ENCODE data around the gene HLA-G.

Gene HLA-G

GRCh38 chr6:29816030-29816429, 11.6 kb upstream of the HLA-G start:
- Histone ChIP-seq H3K36me3 (ENCODE audit: control insufficient read depth in 2 of 2, insufficient read depth in 2 of 2, low read length in 2 of 2) (no peaks in the 10 kb centered on the region), H3K4me1 (ENCODE audit: control insufficient read depth, insufficient read depth, low read length) (no peaks in the 10 kb centered on the region), H3K9ac (ENCODE audit: low read length in 2 of 2) (no peak overlapping the region), H3K9me3 (ENCODE audit: control insufficient read depth in 2 of 2, low read length in 2 of 2) (no peaks in the 10 kb centered on the region), H3K27ac (ENCODE audit: low read length) (no peak overlapping the region), H3K4me3 (ENCODE audit: low read length in 2 of 2) (no peak overlapping the region), H3K27me3 (ENCODE audit: control insufficient read depth in 1 of 2, insufficient read depth in 2 of 2, low read length in 2 of 2) (peaks cover 0 to 10% of the 10 kb centered on the region in 2 donors)

- peaks cover 0 to 10% of the 10 kb centered on the region in 2 donors for H3K27me3 ChIP-seq (ENCODE audit: control insufficient read depth in 1 of 2, insufficient read depth in 2 of 2, low read length in 2 of 2)
- H3K9ac ChIP-seq (ENCODE audit: low read length in 2 of 2): no peak overlapping the region
- H3K4me1 ChIP-seq (ENCODE audit: control insufficient read depth, insufficient read depth, low read length): no peaks in the 10 kb centered on the region
- no peak overlapping the region for H3K27ac ChIP-seq (ENCODE audit: low read length)
- H3K36me3 ChIP-seq (ENCODE audit: control insufficient read depth in 2 of 2, insufficient read depth in 2 of 2, low read length in 2 of 2): no peaks in the 10 kb centered on the region
- no peak overlapping the region for H3K4me3 ChIP-seq (ENCODE audit: low read length in 2 of 2)
- no peaks in the 10 kb centered on the region for H3K9me3 ChIP-seq (ENCODE audit: control insufficient read depth in 2 of 2, low read length in 2 of 2)
Observed at GRCh38 chr6:29818892-29819291, 8.7 kb upstream of the HLA-G start.

- no peaks in the 10 kb centered on the region for H3K36me3 ChIP-seq (ENCODE audit: control insufficient read depth in 2 of 2, insufficient read depth in 2 of 2, low read length in 2 of 2)
- H3K9me3 ChIP-seq (ENCODE audit: control insufficient read depth in 2 of 2, low read length in 2 of 2): no peaks in the 10 kb centered on the region
- no peak overlapping the region for H3K27ac ChIP-seq (ENCODE audit: low read length)
- peaks cover 21 to 30% of the 10 kb centered on the region in 2 donors for H3K27me3 ChIP-seq (ENCODE audit: control insufficient read depth in 1 of 2, insufficient read depth in 2 of 2, low read length in 2 of 2)
- H3K4me1 ChIP-seq (ENCODE audit: control insufficient read depth, insufficient read depth, low read length): peaks cover 8% of the 10 kb centered on the region
- no peak overlapping the region for H3K9ac ChIP-seq (ENCODE audit: low read length in 2 of 2)
- no peak overlapping the region for H3K4me3 ChIP-seq (ENCODE audit: low read length in 2 of 2)
Observed at GRCh38 chr6:29824144-29824543, 3.5 kb upstream of the HLA-G start.

GRCh38 chr6:29825848-29826247, 1.8 kb upstream of the HLA-G start:
- Histone ChIP-seq H3K27ac (ENCODE audit: low read length) (no peak overlapping the region), H3K9ac (ENCODE audit: low read length in 2 of 2) (no peak overlapping the region), H3K9me3 (ENCODE audit: control insufficient read depth in 2 of 2, low read length in 2 of 2) (no peaks in the 10 kb centered on the region), H3K27me3 (ENCODE audit: control insufficient read depth in 1 of 2, insufficient read depth in 2 of 2, low read length in 2 of 2) (peaks cover 35 to 40% of the 10 kb centered on the region in 2 donors), H3K36me3 (ENCODE audit: control insufficient read depth in 2 of 2, insufficient read depth in 2 of 2, low read length in 2 of 2) (no peaks in the 10 kb centered on the region), H3K4me1 (ENCODE audit: control insufficient read depth, insufficient read depth, low read length) (peaks cover 8% of the 10 kb centered on the region), H3K4me3 (ENCODE audit: low read length in 2 of 2) (no peak overlapping the region)

- Histone ChIP-seq H3K36me3 (ENCODE audit: control insufficient read depth in 2 of 2, insufficient read depth in 2 of 2, low read length in 2 of 2) (no peaks in the 10 kb centered on the region), H3K27ac (ENCODE audit: low read length) (no peak overlapping the region), H3K27me3 (ENCODE audit: control insufficient read depth in 1 of 2, insufficient read depth in 2 of 2, low read length in 2 of 2) (peaks cover 35 to 40% of the 10 kb centered on the region in 2 donors), H3K9me3 (ENCODE audit: control insufficient read depth in 2 of 2, low read length in 2 of 2) (no peaks in the 10 kb centered on the region), H3K9ac (ENCODE audit: low read length in 2 of 2) (no peak overlapping the region), H3K4me3 (ENCODE audit: low read length in 2 of 2) (no peak overlapping the region), H3K4me1 (ENCODE audit: control insufficient read depth, insufficient read depth, low read length) (peaks cover 8% of the 10 kb centered on the region)
Observed at GRCh38 chr6:29826271-29826670, 1.4 kb upstream of the HLA-G start.

GRCh38 chr6:29828471-29828797, 809 bp downstream of the HLA-G start:
- Histone ChIP-seq H3K9me3 (ENCODE audit: control insufficient read depth in 2 of 2, low read length in 2 of 2) (no peaks in the 10 kb centered on the region), H3K4me3 (ENCODE audit: low read length in 2 of 2) (peak overlapping the region in 1 of 2 donors; percentile 54), H3K27ac (ENCODE audit: low read length) (no peak overlapping the region), H3K36me3 (ENCODE audit: control insufficient read depth in 2 of 2, insufficient read depth in 2 of 2, low read length in 2 of 2) (no peaks in the 10 kb centered on the region), H3K9ac (ENCODE audit: low read length in 2 of 2) (no peak overlapping the region), H3K4me1 (ENCODE audit: control insufficient read depth, insufficient read depth, low read length) (peaks cover 8% of the 10 kb centered on the region), H3K27me3 (ENCODE audit: control insufficient read depth in 1 of 2, insufficient read depth in 2 of 2, low read length in 2 of 2) (peaks cover 40 to 42% of the 10 kb centered on the region in 2 donors)

- no peak overlapping the region for H3K9ac ChIP-seq (ENCODE audit: low read length in 2 of 2)
- H3K4me3 ChIP-seq (ENCODE audit: low read length in 2 of 2): no peak overlapping the region
- no peak overlapping the region for H3K27ac ChIP-seq (ENCODE audit: low read length)
- H3K36me3 ChIP-seq (ENCODE audit: control insufficient read depth in 2 of 2, insufficient read depth in 2 of 2, low read length in 2 of 2): no peaks in the 10 kb centered on the region
- H3K4me1 ChIP-seq (ENCODE audit: control insufficient read depth, insufficient read depth, low read length): peaks cover 8% of the 10 kb centered on the region
- H3K27me3 ChIP-seq (ENCODE audit: control insufficient read depth in 1 of 2, insufficient read depth in 2 of 2, low read length in 2 of 2): peaks cover 40 to 42% of the 10 kb centered on the region in 2 donors
- no peaks in the 10 kb centered on the region for H3K9me3 ChIP-seq (ENCODE audit: control insufficient read depth in 2 of 2, low read length in 2 of 2)
Observed at GRCh38 chr6:29829766-29830165, 2.1 kb downstream of the HLA-G start.

- Histone ChIP-seq H3K9ac (ENCODE audit: low read length in 2 of 2) (no peak overlapping the region), H3K4me1 (ENCODE audit: control insufficient read depth, insufficient read depth, low read length) (peaks cover 8% of the 10 kb centered on the region), H3K27ac (ENCODE audit: low read length) (no peak overlapping the region), H3K4me3 (ENCODE audit: low read length in 2 of 2) (no peak overlapping the region), H3K9me3 (ENCODE audit: control insufficient read depth in 2 of 2, low read length in 2 of 2) (no peaks in the 10 kb centered on the region), H3K36me3 (ENCODE audit: control insufficient read depth in 2 of 2, insufficient read depth in 2 of 2, low read length in 2 of 2) (no peaks in the 10 kb centered on the region), H3K27me3 (ENCODE audit: control insufficient read depth in 1 of 2, insufficient read depth in 2 of 2, low read length in 2 of 2) (peaks cover 44 to 47% of the 10 kb centered on the region in 2 donors)
Observed at GRCh38 chr6:29830409-29830808, 2.8 kb downstream of the HLA-G start.

GRCh38 chr6:29831776-29832175, 4.2 kb downstream of the HLA-G start:
- H3K36me3 ChIP-seq (ENCODE audit: control insufficient read depth in 2 of 2, insufficient read depth in 2 of 2, low read length in 2 of 2): no peaks in the 10 kb centered on the region

GRCh38 chr6:29834564-29835436, 7.2 kb downstream of the HLA-G start:
- Histone ChIP-seq H3K27ac (ENCODE audit: low read length) (no peak overlapping the region), H3K4me1 (ENCODE audit: control insufficient read depth, insufficient read depth, low read length) (no peaks in the 10 kb centered on the region), H3K27me3 (ENCODE audit: control insufficient read depth in 1 of 2, insufficient read depth in 2 of 2, low read length in 2 of 2) (peaks cover 14 to 24% of the 10 kb centered on the region in 2 donors), H3K4me3 (ENCODE audit: low read length in 2 of 2) (no peak overlapping the region), H3K9me3 (ENCODE audit: control insufficient read depth in 2 of 2, low read length in 2 of 2) (no peaks in the 10 kb centered on the region), H3K36me3 (ENCODE audit: control insufficient read depth in 2 of 2, insufficient read depth in 2 of 2, low read length in 2 of 2) (no peaks in the 10 kb centered on the region), H3K9ac (ENCODE audit: low read length in 2 of 2) (no peak overlapping the region)

More at GRCh38 chr6:29831776-29832175, 4.2 kb downstream of the HLA-G start:
- Histone ChIP-seq H3K4me3 (ENCODE audit: low read length in 2 of 2) (no peak overlapping the region), H3K9ac (ENCODE audit: low read length in 2 of 2) (no peak overlapping the region), H3K4me1 (ENCODE audit: control insufficient read depth, insufficient read depth, low read length) (peaks cover 8% of the 10 kb centered on the region), H3K9me3 (ENCODE audit: control insufficient read depth in 2 of 2, low read length in 2 of 2) (no peaks in the 10 kb centered on the region), H3K27me3 (ENCODE audit: control insufficient read depth in 1 of 2, insufficient read depth in 2 of 2, low read length in 2 of 2) (peaks cover 37 to 43% of the 10 kb centered on the region in 2 donors), H3K27ac (ENCODE audit: low read length) (no peak overlapping the region)

GRCh38 chr6:29839917-29840316, 12.3 kb downstream of the HLA-G start:
- no peaks in the 10 kb centered on the region for H3K4me1 ChIP-seq (ENCODE audit: control insufficient read depth, insufficient read depth, low read length)
- H3K27me3 ChIP-seq (ENCODE audit: control insufficient read depth in 1 of 2, insufficient read depth in 2 of 2, low read length in 2 of 2): peaks cover 11 to 12% of the 10 kb centered on the region in 2 donors
- H3K36me3 ChIP-seq (ENCODE audit: control insufficient read depth in 2 of 2, insufficient read depth in 2 of 2, low read length in 2 of 2): no peaks in the 10 kb centered on the region

More at GRCh38 chr6:29839917-29840316, 12.3 kb downstream of the HLA-G start:
- Histone ChIP-seq H3K27ac (ENCODE audit: low read length) (no peak overlapping the region), H3K4me3 (ENCODE audit: low read length in 2 of 2) (no peak overlapping the region), H3K9me3 (ENCODE audit: control insufficient read depth in 2 of 2, low read length in 2 of 2) (peaks cover 0 to 6% of the 10 kb centered on the region in 2 donors), H3K9ac (ENCODE audit: low read length in 2 of 2) (no peak overlapping the region)
